Right kidney (tissue), 1 donor: ENCODE data around the gene CCDC50.
A peak's percentile ranks its signal among the peaks of the same experiment; 100 is the strongest.

Source experiments
- DNase-seq: peaks from one replicate; pipeline ENCODE4 v3.0.0-alpha.2; 2016

Gene CCDC50

DNA sequence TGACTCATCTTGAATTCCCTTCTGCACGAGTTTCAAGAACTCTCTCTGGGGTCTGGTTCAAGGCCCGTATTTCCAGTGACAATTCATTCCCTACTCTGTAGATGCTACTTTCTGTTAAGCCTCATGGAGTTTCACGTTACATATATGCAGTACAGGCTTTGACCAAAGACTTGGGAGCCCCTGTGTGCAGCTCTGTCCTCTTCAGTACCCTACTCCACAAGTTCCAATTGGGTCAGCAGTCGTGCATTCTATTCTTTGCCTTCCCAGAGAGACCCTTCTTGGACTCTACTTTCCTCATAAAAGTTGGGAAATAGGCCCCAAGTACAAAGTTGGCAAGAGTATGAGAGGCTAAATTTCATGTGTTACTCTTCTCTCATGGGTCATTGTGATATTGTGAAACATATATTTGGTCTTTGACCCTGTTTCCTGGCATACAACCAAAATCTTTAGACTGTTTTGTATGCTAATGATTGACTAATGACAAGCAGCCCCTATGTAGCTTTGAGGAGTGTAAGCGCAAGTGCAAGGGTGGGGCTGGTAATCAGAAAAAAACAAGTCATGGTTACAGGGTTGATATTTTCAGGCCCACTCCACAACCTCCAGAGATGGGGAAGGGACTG, 15.0 kb upstream of the CCDC50 start:
- no peak for DNase-seq

DNA sequence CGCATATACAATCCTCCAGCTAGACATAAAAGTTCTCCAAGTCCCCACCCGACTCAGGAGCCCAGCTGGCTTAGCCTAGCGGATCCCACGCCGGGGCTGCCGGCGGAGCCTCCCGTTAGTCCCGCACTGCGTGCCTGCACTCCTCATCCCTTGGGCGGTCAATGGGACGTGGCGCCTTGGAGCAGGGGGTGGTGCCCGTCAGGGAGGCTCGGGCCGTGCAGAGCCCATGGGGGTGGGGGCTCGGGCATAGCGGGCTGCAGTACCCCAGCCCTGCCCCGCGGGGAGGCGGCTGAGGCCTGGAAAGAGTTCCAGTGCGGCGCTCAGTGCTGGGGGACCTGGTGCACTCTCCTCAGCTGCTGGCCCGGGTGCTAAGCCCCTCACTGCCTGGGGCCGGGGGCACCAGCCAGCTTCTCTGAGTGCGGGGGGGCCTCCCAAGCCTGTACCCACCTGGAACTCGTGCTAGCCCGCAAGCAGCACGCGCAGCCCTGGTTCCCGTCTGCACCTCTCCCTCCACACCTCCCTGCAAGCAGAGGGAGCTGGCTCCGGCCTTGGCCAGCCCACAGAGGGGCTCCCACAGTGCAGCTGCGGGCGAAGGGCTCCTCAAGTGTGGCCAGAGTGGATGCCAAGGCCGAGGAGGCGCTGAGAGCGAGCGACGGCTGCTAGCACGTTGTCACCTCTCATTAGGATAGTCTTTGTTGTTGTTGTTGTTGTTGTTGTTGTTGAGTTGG, 12.2 kb upstream of the CCDC50 start:
- DNase-seq, result no peak

DNA sequence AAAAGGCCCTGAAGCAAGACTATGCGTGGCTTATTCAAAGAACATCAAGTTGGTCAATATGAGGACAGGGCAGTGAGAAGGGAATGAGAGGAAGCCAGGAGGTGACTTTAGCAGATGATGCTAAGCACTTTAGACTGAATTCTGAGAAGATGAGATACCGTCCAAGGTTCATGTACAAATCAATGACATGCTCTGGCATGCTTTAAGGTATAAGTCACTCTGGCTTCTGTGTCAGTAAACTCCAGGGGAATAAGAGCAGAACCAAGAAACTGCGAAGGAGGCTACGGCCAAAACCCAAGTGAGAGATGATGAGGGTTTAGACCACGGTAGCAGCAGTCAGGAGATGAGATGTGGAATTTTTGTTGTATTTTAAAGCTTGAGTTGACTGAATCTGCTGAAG, 8.9 kb upstream of the CCDC50 start:
- DNase-seq, result no peak

DNA sequence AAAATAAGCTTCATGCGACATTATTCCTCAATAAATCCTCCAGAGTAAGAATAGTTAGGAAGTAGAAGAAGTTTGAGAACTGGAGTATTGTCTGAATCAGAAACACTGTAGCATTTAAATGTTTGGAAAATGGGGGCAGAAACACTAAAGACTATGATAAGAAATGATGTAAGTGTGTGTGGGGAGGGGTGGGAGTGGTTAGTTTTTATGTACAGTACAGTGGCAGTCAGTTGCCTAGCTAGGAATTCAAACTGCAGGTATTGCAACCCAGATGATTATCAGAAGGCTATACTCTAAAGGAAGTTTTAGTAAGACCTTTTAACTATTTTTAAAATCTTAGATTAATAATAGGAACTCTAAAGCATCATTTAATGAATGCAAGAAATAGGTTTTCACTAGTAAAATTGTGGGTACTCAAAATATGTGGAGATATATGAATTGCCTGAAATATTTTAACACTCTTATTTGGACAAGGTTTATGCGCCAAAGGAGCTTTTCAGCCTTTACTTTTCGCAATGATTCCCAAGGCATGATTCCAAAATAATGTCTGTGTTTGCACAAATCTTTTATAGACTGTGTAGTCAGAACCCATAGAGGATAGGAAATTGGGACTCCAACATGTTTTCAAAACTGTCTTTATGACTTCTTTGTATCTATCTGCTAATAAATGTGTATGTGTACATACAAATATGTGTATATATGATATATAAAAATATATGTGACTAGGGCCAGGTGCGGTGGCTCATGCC, 8.0 kb upstream of the CCDC50 start:
- DNase-seq, result no peak

DNA sequence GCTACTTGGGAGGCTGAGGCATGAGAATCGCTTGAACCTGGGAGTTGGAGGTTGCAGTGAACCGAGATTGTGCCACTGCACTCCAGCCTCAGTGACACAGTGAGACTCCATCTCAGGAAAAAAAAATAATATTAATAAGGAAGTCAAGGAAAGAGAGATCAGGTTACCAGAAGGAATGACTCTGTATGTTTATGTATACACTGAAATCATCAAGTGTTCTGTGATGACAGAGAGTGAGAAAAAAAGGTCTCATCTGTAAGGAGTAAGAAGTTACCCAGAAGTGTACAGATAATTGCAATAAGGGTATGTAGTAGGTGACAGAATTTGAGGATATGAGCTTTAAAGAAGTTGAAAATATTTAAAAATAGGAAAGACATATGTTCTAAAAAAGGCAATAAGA, 4.3 kb upstream of the CCDC50 start:
- no peak for DNase-seq

DNA sequence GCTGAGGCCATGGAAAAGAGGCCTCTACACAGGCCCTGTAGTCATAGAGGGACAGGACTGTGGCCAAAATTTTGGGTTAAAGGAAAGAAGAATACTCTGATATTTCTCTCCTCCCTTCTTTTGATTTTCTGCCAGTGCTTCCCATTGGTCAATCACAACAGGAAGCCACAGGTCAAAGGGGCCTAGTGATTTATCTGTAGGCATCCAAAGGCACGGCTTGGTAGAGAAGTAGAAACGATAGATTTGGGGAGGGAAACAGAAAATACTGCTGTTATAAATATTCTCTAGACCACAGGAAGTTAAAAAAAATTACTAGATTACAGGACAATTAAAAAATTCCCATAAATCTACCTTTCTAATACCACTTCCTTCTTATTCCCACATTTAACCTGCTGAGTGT, 1.7 kb upstream of the CCDC50 start:
- no peak for DNase-seq

DNA sequence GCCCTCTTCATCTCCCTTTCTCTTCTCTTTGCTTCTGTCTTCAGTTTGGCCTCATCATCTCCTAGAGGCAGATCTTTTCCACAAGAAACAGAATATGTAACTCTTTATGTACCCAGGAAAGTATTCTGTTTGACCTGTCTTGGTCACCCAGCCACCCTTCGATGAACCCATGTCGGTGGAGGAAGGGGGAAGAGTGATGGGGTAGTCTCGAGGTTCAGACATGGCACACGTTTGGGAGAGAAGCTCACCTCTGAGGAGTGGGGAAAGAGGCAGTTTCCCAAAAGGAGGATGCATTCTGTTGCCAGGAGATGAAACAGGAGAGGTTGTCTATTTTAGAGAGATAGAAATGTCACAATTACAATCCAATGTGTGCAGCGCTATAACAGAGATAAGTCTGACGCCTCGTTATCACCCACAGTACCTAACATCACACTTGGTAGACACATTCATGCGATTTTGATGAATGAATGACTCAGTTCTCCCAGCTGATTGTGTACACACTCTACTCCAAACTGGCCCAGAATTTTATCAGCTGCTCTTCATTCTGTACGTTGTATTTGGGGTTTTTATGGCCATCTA, 722 bp upstream of the CCDC50 start:
- DNase-seq, result no peak

DNA sequence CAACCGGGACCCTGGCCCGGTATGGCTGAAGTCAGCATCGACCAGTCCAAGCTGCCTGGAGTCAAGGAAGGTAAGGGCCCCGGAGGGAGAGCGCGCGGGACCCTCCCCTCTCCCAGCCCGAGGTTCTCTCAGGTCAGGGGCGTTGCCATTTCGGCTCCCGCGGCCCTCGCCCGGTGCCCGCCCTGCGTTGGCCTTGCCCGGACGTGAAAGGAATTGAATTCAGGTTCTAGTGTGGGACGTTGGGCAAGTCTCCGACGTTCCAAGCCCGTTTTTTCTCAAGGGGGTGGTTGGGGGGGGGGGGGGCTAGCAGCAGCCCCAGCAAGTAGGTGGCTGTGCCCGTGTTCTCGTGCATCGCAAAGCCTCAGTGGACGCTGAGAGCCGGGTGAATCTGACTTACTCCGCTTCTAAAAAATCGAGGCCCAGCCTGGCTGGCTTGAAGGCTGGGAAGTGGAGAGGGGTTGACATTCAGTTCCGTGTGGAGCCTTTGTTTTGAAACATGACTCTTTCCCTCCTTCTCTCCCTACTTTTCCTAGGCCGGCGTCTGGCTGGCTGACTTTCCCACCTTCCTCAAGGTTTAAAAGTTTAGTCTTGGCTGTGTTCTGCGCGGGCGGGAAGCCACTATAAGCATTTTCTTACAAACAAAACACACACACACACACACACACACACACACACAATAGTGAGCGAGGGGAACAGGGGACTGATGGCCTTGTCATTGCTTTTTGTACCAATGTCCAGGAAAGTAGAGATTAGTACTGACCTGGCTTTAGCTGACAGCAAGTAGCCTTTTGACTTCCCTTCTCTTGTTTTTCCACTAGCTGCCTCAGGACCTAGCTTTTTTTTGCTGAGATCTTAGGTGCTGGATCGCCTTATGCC, 698 bp downstream of the CCDC50 start, which contains the start of gene UTS2B:
UTS2B (minus strand) TSS at position 873 of the 876 bp plus-strand sequence. CDS start 48,337 bp downstream, outside the sequence.
- DNase-seq, result peak; percentile 92

DNA sequence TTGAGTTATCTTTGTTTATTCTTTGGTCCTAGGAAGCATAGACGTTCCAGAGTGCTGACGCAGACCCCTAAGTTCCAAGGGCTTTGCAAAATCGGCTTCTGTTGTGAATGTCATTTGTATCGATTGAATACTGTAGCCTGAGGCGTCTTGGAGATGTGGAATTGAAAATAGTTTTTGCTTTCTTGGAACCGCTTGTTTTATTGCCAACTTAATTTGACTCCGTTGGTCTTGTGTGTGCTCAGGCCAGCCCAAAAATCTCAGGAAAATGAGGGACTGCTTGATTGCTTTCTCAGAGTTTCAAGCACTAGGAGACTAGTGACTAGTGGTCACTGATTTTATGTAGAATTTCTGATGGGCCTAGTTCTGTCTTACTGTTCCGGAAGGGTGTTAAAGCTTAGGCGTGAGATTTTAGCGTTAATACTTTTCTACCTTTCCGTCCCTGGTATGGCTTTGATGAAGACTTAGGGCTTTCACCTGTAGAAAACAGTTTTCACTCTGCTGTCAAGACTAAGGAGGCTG, 1.4 kb downstream of the CCDC50 start:
- no peak for DNase-seq

DNA sequence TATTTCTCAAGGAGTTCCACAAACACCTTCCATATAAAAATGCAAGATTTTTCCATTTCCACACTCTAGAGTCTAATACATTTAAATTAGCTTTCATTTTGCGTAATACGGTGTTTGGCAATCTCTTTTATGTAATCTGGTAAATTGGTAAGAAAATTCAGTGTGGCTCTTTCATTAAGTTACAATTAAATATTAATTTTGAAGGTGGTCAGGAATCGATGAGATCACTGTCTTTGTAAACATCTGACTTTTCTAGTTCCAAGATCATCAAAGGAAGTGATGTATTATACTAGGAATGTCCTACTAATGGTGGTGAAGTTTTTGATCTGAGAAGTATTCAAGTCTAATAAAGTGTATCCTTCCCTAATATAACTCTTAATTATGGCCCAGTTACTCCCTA, 2.2 kb downstream of the CCDC50 start:
- no peak for DNase-seq

DNA sequence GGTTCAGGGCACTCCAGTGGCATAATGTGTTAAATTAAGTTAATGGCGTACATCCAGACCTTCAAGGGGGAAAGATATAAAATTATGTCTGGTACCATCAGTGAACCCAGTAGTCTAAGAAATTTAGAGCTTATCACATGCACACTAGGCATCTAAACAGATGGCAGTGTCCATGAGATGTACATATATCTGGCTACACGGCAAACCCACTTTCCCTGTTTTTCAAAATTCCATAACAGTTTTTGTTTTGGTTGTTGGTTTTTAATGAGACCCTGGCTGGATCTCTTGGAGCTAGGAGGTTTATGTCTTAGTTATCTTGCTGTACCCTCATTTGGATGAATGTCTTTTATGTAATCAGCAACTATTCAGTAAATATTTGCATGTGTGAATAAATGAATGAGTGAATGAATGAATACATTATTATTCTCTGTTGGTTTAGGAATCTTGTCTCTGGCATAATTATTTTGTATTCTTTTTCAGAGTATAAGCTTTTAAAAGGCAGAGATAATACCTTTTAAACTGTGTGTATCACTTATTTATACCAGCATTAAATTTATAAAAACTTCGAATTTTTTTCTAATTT, 4.2 kb downstream of the CCDC50 start:
- no peak for DNase-seq

DNA sequence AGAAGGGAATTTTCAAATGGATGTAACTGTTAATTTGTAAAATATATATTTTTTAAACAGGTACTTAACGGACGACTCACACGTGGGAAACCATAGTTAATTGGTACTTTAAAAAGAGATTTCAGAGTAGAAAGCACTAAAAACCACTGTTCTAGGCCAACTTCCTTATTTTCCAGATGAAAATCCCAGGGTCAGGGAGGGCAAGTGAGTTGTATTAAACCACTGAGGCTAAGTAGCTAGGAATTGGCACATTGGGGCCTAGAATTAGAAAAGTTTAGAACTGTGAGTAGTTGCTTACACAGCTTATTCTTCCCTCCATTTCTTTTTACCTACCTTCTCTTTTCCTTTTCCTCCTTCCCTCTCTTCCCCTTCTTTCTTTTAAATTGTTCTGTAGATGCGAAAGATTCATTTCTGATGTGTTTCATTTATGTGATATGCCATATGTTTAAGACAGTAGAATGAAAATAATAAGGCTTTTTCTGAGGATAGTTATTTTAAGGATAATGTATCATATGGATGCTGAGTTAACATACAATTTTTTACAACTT, 5.2 kb downstream of the CCDC50 start:
- no peak for DNase-seq

DNA sequence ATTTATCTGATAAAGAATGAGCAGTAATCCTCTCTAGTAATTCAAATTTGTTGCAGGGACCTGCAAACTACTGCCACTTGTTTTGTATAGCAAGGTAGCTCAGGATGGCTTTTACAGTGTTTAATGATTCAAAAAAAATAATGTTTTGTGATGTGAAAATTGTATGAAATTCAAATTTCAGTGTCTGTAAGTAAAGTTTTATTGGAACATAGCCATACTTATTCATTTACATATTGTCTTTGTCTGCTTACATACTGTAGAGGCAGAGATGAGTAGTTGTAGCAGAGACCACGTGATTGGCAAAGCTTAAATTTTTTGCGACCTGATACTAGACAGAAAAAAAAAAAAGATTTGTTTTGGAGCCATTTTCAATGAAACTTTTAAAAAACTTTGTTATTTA, 7.6 kb downstream of the CCDC50 start:
- DNase-seq, result no peak

DNA sequence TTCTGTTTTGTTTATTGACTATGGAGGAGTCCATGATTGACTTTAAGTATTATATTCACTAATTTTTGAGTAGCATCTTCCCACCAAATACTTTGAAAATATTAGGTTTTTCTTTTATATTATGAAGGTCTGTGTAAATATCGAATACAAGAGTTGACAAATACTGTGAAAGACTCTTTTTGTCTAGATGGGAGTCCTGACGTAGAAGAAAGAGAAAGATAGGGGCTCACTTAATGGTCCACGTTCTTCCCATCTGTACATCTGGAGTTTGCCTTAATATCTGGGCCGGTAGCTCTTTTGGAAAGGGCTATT, 8.9 kb downstream of the CCDC50 start:
- no peak for DNase-seq

DNA sequence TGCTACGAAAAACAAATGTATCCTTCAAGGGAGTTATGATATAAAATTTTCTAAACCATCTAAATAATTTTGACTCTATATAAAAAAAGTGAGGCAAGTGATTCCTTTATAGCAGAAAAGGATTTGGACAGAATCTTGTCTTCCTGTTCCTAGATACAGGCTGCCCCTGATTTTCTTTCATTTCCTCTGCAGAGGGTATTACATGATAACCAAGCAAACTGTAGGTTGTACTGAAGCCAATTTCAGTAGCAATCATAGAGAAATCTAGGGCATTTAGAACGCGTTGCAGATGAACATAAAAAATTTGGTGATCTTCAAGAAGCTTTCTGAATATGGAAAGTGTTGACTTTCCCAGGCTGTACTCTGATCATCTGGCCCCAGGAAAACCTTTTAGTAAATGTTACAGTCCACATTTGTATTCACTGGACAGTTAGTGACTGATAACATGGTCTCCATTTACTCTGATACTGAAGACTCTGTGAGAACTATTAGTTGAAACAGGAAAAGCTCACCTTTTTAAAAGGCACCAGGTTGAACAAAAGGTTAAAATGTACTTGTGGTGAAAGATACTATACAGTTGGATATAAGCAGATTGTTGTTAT, 10.2 kb downstream of the CCDC50 start:
- no peak for DNase-seq

DNA sequence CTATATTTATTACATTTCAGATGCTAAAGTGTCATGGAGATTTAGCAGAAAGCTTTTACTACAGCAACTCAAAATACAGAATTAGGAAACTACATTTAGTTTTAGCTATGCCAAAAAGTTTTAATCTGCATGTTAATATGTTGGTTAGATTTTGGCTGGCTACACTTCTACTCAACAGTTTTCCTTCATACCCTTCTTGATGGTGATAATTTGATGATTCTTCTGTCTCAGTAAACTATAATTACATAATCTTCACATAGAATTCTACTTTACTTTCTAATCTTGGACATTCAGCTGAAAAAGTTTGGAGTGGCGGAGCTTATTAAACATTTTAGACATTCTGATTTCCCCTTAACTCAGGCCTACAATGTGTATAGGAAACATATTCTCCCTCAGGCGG, 11.2 kb downstream of the CCDC50 start:
- no peak for DNase-seq

DNA sequence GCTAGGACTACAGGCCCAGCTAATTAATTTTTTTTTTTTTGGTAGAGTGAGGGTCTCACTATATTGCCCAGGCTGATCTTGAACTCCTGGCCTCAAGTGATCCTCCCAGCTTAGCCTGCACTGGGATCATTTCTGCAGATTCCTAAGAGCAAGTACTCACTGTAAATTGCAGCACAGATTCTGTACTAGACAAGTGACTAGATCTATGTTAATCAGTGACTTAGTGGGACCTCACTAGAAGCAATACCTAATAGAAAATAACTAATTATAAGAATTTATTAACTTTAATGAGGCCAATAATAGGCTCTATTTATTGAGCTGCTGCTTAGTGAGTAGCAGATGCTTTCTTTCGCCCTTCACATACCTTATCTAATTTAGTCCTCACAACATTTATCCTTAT, 11.8 kb downstream of the CCDC50 start:
- no peak for DNase-seq

DNA sequence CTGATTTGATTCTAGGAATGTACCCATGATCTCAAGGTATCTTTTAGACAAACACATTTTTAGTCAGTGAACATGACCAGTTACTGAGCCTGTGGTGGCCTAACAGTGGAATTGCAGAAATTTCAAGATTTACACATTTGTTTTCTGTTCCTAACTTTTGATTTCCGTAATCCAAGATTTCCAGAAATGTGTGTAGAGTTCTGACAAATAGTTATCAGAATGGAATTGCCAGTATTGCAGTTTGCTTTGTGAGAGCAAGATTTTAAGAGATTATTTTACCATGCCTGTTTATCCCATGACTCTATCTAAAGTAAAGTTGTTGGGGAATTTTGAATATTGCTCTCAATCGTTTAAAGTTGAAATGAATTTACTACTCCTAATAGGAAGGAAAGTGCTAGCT, 12.8 kb downstream of the CCDC50 start:
- DNase-seq, result no peak

DNA sequence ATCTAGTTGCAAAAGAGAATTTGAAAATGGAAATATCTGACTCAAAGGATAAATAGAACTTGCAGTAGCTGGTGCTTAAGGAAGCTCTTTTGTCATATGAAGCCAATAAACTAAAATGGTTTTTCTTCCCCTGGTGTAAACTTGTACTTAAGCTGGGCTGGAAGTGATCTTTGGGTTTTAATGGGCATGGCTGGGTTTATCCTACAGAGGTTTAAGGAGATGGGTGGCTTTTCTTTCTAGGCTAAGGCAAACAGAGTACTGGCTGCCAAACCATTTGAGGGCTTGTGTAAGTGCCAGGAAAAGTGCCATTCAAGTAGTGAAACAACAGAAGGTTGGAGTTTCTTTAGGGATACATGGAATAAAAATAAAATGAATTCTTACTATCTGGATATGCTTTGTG, 13.2 kb downstream of the CCDC50 start:
- DNase-seq, result no peak

DNA sequence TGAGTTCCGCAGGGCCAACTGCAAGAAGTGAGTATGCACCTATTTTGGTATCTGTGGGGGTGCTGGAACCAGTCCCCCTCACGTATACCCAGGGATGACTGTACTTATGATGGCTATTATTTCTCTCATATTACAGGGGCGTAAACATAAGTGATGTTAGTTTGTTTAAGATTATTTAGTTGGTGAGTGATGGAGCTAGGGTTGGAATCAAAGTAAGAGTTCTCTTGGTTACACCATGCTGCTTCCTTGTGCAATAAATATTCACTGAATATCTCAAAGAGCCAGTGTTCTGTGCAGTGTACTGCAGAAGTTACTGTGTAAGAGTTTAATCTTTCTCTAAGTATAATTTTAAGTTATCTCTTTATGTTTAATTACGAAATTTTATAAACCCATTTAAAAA, 13.9 kb downstream of the CCDC50 start:
- DNase-seq, result no peak

DNA sequence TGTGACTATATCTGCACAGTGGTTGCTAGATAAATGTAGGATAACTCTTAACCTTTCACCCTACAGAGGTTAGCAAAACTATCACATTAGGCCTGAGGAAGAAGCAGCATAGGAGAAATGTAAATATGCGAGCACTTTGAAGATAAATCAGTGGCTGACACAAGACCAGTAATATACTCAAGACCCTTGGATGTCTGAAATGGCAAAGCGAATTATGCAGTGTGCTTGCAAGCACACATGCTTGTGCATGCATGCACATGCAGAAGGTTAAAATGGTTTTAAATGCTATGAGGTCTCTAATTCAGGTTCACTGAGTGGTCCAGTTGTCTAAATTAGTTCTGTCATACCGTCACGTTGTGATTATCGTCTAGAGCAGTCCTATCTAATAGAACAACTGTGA, 14.7 kb downstream of the CCDC50 start:
- no peak for DNase-seq
